Measurements from ENCODE around the gene GAD2. TPM values are rescaled to one million over a fixed set of nuclear protein-coding genes. Genes with fewer than 3 reads are reported as not detected.

Gene GAD2
- total and polyA plus RNA-seq, 9 of the 15 experiments (the other 6 are each of a cell fraction or from before 2014, with no cell fraction given) = not detected

GRCh38 chr10:26205223-26205622 is 11.4 kb upstream of the GAD2 start:
- Histone ChIP-seq H3K4me3 (no peak overlapping the region), H3K27ac (ENCODE audit: extremely low read depth, low read depth, low read length) (no peak overlapping the region), H3K4me1 (replicated peaks in 1 of 2; ENCODE audit: control insufficient read depth in 2 of 2, insufficient read depth in 2 of 2, low read length in 2 of 2) (no peaks in the 10 kb centered on the region), H3K4me2 (ENCODE audit: insufficient read depth, low read length) (no peak overlapping the region), H4K20me1 (replicated peaks; ENCODE audit: control insufficient read depth, insufficient read depth, low read length) (no peaks in the 10 kb centered on the region), H3K9ac (ENCODE audit: insufficient read depth in 1 of 2, low read depth in 2 of 2, low read length in 2 of 2) (no peak overlapping the region), H3K27me3 (ENCODE audit: control insufficient read depth in 2 of 2, insufficient read depth in 2 of 2, low read length in 2 of 2) (no peaks in the 10 kb centered on the region), H3K9me3 (replicated peaks; ENCODE audit: control insufficient read depth, insufficient read depth, low read depth, low read length) (no peaks in the 10 kb centered on the region), H3K9me1 (ENCODE audit: control insufficient read depth, insufficient read depth, low read length) (no peaks in the 10 kb centered on the region), H3K36me3 (ENCODE audit: control insufficient read depth, insufficient read depth, low read length) (no peaks in the 10 kb centered on the region), H3K79me2 (ENCODE audit: control insufficient read depth, insufficient read depth, low read length) (no peaks in the 10 kb centered on the region), H2AFZ (ENCODE audit: low read depth, low read length) (no peak overlapping the region)
- CTCF ChIA-PET (ENCODE audit: low intra/inter-chr PET ratio) = no interaction called here
- POLR2A ChIA-PET = no interaction called here
- 0% methylated on average over 2 of the region's 2 CpGs for WGBS (ENCODE audit: insufficient coverage, low coverage, missing lambda C conversion rate)
- DNase-seq (ENCODE audit: extremely low read depth in 1 of 4, low spot score in 3 of 4) (no peak), ATAC-seq (no peak), FAIRE-seq (no peak)
- intact Hi-C loops (cut with micrococcal nuclease) (no loop called here), in situ Hi-C loops (cut with MboI) (no loop called here)
- no TSS peak for BruUV-seq (replicated peaks)
- TF ChIP-seq ZNF175 (CRISPR knock-in tag; IDR thresholded peaks at IDR 0.05; ENCODE audit: low read depth) (no peak), RBM17 (IDR thresholded peaks at IDR 0.05; ENCODE audit: borderline replicate concordance, low read depth, low read length) (no peak), POLR2B (IDR thresholded peaks at IDR 0.05; ENCODE audit: low read depth, partially characterized antibody) (no peak), MEF2D (tag; conservative IDR thresholded peaks at IDR 0.05; ENCODE audit: low read depth) (no peak), ZNF217 (CRISPR knock-in tag; IDR thresholded peaks at IDR 0.05) (no peak), NFIC (IDR thresholded peaks at IDR 0.05) (no peak), BCOR (IDR thresholded peaks at IDR 0.05) (no peak)
- TF ChIP-seq, protein P1, sequence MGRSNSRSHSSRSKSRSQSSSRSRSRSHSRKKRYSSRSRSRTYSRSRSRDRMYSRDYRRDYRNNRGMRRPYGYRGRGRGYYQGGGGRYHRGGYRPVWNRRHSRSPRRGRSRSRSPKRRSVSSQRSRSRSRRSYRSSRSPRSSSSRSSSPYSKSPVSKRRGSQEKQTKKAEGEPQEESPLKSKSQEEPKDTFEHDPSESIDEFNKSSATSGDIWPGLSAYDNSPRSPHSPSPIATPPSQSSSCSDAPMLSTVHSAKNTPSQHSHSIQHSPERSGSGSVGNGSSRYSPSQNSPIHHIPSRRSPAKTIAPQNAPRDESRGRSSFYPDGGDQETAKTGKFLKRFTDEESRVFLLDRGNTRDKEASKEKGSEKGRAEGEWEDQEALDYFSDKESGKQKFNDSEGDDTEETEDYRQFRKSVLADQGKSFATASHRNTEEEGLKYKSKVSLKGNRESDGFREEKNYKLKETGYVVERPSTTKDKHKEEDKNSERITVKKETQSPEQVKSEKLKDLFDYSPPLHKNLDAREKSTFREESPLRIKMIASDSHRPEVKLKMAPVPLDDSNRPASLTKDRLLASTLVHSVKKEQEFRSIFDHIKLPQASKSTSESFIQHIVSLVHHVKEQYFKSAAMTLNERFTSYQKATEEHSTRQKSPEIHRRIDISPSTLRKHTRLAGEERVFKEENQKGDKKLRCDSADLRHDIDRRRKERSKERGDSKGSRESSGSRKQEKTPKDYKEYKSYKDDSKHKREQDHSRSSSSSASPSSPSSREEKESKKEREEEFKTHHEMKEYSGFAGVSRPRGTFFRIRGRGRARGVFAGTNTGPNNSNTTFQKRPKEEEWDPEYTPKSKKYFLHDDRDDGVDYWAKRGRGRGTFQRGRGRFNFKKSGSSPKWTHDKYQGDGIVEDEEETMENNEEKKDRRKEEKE (IDR thresholded peaks at IDR 0.05; ENCODE audit: borderline replicate concordance in 1 of 2, control insufficient read depth in 1 of 2, low read depth in 2 of 2, low read length in 1 of 2) = no peak
- TF ChIP-seq, protein P2, sequence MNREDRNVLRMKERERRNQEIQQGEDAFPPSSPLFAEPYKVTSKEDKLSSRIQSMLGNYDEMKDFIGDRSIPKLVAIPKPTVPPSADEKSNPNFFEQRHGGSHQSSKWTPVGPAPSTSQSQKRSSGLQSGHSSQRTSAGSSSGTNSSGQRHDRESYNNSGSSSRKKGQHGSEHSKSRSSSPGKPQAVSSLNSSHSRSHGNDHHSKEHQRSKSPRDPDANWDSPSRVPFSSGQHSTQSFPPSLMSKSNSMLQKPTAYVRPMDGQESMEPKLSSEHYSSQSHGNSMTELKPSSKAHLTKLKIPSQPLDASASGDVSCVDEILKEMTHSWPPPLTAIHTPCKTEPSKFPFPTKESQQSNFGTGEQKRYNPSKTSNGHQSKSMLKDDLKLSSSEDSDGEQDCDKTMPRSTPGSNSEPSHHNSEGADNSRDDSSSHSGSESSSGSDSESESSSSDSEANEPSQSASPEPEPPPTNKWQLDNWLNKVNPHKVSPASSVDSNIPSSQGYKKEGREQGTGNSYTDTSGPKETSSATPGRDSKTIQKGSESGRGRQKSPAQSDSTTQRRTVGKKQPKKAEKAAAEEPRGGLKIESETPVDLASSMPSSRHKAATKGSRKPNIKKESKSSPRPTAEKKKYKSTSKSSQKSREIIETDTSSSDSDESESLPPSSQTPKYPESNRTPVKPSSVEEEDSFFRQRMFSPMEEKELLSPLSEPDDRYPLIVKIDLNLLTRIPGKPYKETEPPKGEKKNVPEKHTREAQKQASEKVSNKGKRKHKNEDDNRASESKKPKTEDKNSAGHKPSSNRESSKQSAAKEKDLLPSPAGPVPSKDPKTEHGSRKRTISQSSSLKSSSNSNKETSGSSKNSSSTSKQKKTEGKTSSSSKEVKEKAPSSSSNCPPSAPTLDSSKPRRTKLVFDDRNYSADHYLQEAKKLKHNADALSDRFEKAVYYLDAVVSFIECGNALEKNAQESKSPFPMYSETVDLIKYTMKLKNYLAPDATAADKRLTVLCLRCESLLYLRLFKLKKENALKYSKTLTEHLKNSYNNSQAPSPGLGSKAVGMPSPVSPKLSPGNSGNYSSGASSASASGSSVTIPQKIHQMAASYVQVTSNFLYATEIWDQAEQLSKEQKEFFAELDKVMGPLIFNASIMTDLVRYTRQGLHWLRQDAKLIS (CRISPR knock-in tag; IDR thresholded peaks at IDR 0.05) = no peak

Measured in K562 (cell line).